Naive thymus-derived CD4-positive, alpha-beta T cell (primary cell): Measurements from ENCODE around the gene BAIAP3. TPM values are rescaled to one million over a fixed set of nuclear protein-coding genes. Genes with fewer than 3 reads are reported as not detected.

Source experiments
- ATAC-seq: fragments of 150-1000 bp; cut with Tn5 transposase; 2 replicates; pipeline ENCODE4 v1.10.0; 2021; ENCODE audit warnings: mild to moderate bottlenecking, moderate library complexity
- CTCF ChIA-PET: fragments of 350-600 bp; sonication (Branson Sonifier 250); formaldehyde crosslinking; loops from one replicate; lab custom pipeline; 2021; ENCODE audit warnings: antibody characterized with exemption; lab: Charles Lee
- POLR2A ChIA-PET: fragments of 350-600 bp; sonication (Branson Sonifier 250); formaldehyde crosslinking; loops from one replicate; lab custom pipeline; 2021; ENCODE audit warnings: antibody characterized with exemption, inconsistent platforms; lab: Charles Lee
- DNase-seq, 9 donors: peaks; one replicate each; pipeline versions ENCODE4 v3.0.0 to v3.0.0-alpha.2; 2020 to 2022; ENCODE audit warnings: mixed read lengths in 1 of 9
- H3K27ac ChIP-seq: one replicate; pipeline ENCODE4 v1.7.0; 2013; ENCODE audit warnings: mild to moderate bottlenecking, low read depth, low read length, moderate library complexity
- H3K27me3 ChIP-seq, 2 donors: one replicate each; pipeline ENCODE4 v1.7.0; 2013; ENCODE audit warnings: low read length in 2 of 2, mild to moderate bottlenecking in 2 of 2, moderate library complexity in 2 of 2; ENCODE audit not compliant: control insufficient read depth in 2 of 2, insufficient read depth in 2 of 2
- H3K36me3 ChIP-seq, 3 experiments: 1 replicate in 2 of 3; 2 replicates in 1 of 3; pipeline ENCODE4 v1.7.0; 2013; ENCODE audit warnings: low read length in 3 of 3, mild to moderate bottlenecking in 3 of 3, moderate library complexity in 1 of 3; ENCODE audit not compliant: insufficient read depth in 3 of 3, control insufficient read depth in 2 of 3
- H3K4me1 ChIP-seq, 2 donors: one replicate each; pipeline ENCODE4 v1.7.0; 2013; ENCODE audit warnings: low read length in 2 of 2, mild to moderate bottlenecking in 2 of 2, moderate library complexity in 1 of 2; ENCODE audit not compliant: control insufficient read depth in 2 of 2, insufficient read depth in 2 of 2
- H3K4me3 ChIP-seq: 2 replicates; pipeline ENCODE4 v1.7.0; 2013; ENCODE audit warnings: mild to moderate bottlenecking, low read length
- H3K9me3 ChIP-seq, 3 experiments: 1 replicate in 2 of 3; 2 replicates in 1 of 3; pipeline ENCODE4 v1.7.0; 2013; ENCODE audit warnings: low read length in 3 of 3; ENCODE audit not compliant: control insufficient read depth in 2 of 3
- H3K27ac Mint-ChIP-seq, 9 donors: one replicate each; pipeline ENCODE4 v1.8.0; 2020 to 2022; ENCODE audit warnings: mixed read lengths in 9 of 9, mild to moderate bottlenecking in 8 of 9, moderate library complexity in 5 of 9, inconsistent platforms in 2 of 9
- H3K27me3 Mint-ChIP-seq, 5 donors: one replicate each; pipeline ENCODE4 v1.8.0; 2021 to 2022; ENCODE audit warnings: mixed read lengths in 5 of 5, mild to moderate bottlenecking in 1 of 5
- H3K36me3 Mint-ChIP-seq, 5 donors: one replicate each; pipeline ENCODE4 v1.8.0; 2020 to 2022; ENCODE audit warnings: mixed read lengths in 5 of 5, mild to moderate bottlenecking in 3 of 5, inconsistent platforms in 1 of 5
- H3K4me1 Mint-ChIP-seq, 7 donors: one replicate each; pipeline ENCODE4 v1.8.0; 2020 to 2022; ENCODE audit warnings: mixed read lengths in 7 of 7, mild to moderate bottlenecking in 3 of 7, inconsistent platforms in 1 of 7
- H3K4me3 Mint-ChIP-seq, 10 donors: one replicate each; pipeline ENCODE4 v1.8.0; 2020 to 2022; ENCODE audit warnings: mild to moderate bottlenecking in 10 of 10, mixed read lengths in 10 of 10, moderate library complexity in 6 of 10, inconsistent platforms in 2 of 10
- H3K9me3 Mint-ChIP-seq, 11 donors: one replicate each; pipeline ENCODE4 v1.8.0; 2020 to 2022; ENCODE audit warnings: mixed read lengths in 11 of 11, mild to moderate bottlenecking in 4 of 11, inconsistent platforms in 1 of 11, moderate library complexity in 1 of 11
- intact Hi-C, 2 donors: fragments of 100-400 bp; cut with micrococcal nuclease; formaldehyde crosslinking; loops; one replicate each; pipeline ENCODE4 v1.15.1; 2023
- polyA plus RNA-seq, 2 donors: library from polyadenylated mRNA; unstranded; fragments of 300-500 nt; fragmentation: Illumina TruSeq; gene quantifications; one replicate each; pipeline ENCODE4 v1.2.3, GENCODE V29; 2021
- total RNA-seq, 6 experiments: library from RNA in 5 of 6; stranded (reverse) in 5 of 6; gene quantifications; 1 replicate in 5 of 6; 2 replicates in 1 of 6; pipeline ENCODE4 v1.2.3 and lab custom pipeline; 2021 to 2026

BAIAP3 gene
- total and polyA plus RNA-seq, 7 experiments from 2014 or later = 0.20 to 7.5 (median 1.1) TPM

- Mint-ChIP-seq H3K36me3 (no peaks in the 10 kb centered on the region), H3K27me3 (no peaks in the 10 kb centered on the region), H3K27ac (no peak overlapping the region), H3K4me1 (peaks cover 10 to 18% (median 15%) of the 10 kb centered on the region in 7 donors), H3K9me3 (no peaks in the 10 kb centered on the region), H3K4me3 (peak overlapping the region in 1 of 10 donors; percentile 37)
- no peaks in the 10 kb centered on the region for H3K9me3 ChIP-seq
- ATAC-seq (no peak), DNase-seq (no peak)
- no peak overlapping the region for H3K27ac ChIP-seq
- POLR2A ChIA-PET = no interaction called here
- intact Hi-C loops = loop anchor here in 1 of 2 donors (10.0 kb wide), 1 partner anchor 430 kb away; the partner anchor contains the start of genes EME2, MRPS34 and NME3
- H3K36me3 ChIP-seq = peaks cover 0 to 26% (median 0%) of the 10 kb centered on the region in 3 experiments
- no peaks in the 10 kb centered on the region for H3K27me3 ChIP-seq
- CTCF ChIA-PET = no interaction called here
- no peak overlapping the region for H3K4me3 ChIP-seq
- H3K4me1 ChIP-seq = peaks cover 11 to 17% of the 10 kb centered on the region in 2 donors
Measured at GRCh38 chr16:1345087-1345486, 11.6 kb downstream of the BAIAP3 start.

DNA sequence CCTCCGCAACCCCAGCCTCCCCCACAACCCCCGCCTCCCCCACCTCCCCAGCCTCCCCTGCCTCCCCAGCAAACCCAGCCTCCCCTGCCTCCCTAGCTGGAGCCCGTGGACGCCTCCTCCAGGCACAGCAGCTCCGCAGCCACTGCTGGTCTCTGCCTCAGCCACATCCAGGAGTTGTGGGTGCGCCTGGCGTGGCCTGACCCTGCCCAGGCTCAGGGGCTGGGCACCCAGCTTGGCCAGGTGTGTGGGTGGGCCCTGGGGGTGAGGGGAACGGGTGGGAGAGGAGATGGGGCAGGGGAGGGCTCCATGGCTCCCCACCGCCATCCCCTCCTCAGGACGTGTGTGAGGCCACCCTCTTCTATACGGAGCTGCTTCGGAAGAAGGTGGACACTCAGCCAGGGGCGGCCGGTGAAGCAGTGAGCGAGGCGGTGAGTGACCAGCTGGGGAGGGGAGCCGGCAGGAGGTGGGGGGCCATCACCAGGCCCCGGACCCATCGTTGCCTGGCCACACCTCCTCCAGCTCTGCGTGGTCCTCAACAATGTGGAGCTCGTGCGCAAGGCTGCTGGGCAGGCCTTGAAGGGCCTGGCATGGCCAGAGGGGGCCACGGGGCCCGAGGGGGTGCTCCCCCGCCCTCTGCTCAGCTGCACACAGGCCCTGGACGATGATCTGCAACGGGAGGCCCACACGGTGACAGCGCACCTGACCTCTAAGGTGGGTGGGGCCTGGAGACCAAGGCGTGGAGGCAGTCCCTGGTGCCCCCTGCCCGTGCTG, 12.4 kb downstream of the BAIAP3 start:
- no peaks in the 10 kb centered on the region for H3K27me3 Mint-ChIP-seq
- peaks cover 0 to 3% (median 0%) of the 10 kb centered on the region in 11 donors for H3K9me3 Mint-ChIP-seq
- DNase-seq (no peak), ATAC-seq (no peak)
- Histone ChIP-seq H3K4me3 (no peak overlapping the region), H3K9me3 (no peaks in the 10 kb centered on the region), H3K27me3 (no peaks in the 10 kb centered on the region), H3K4me1 (peaks cover 12 to 21% of the 10 kb centered on the region in 2 donors), H3K27ac (no peak overlapping the region), H3K36me3 (peaks cover 0 to 31% (median 0%) of the 10 kb centered on the region in 3 experiments)
- peaks cover 16 to 24% (median 22%) of the 10 kb centered on the region in 7 donors for H3K4me1 Mint-ChIP-seq
- H3K27ac Mint-ChIP-seq = no peak overlapping the region
- H3K4me3 Mint-ChIP-seq = no peak overlapping the region
- CTCF ChIA-PET = no interaction called here
- no peaks in the 10 kb centered on the region for H3K36me3 Mint-ChIP-seq
- intact Hi-C loops = loop anchor here in 1 of 2 donors (10.0 kb wide), 1 partner anchor 429 kb away; the partner anchor contains the start of genes EME2, MRPS34 and NME3
- POLR2A ChIA-PET = interaction anchor here (0.6 kb wide), 1 partner anchor 14 kb away, joined by 3 read pairs; no protein-coding TSS in a partner anchor

DNA sequence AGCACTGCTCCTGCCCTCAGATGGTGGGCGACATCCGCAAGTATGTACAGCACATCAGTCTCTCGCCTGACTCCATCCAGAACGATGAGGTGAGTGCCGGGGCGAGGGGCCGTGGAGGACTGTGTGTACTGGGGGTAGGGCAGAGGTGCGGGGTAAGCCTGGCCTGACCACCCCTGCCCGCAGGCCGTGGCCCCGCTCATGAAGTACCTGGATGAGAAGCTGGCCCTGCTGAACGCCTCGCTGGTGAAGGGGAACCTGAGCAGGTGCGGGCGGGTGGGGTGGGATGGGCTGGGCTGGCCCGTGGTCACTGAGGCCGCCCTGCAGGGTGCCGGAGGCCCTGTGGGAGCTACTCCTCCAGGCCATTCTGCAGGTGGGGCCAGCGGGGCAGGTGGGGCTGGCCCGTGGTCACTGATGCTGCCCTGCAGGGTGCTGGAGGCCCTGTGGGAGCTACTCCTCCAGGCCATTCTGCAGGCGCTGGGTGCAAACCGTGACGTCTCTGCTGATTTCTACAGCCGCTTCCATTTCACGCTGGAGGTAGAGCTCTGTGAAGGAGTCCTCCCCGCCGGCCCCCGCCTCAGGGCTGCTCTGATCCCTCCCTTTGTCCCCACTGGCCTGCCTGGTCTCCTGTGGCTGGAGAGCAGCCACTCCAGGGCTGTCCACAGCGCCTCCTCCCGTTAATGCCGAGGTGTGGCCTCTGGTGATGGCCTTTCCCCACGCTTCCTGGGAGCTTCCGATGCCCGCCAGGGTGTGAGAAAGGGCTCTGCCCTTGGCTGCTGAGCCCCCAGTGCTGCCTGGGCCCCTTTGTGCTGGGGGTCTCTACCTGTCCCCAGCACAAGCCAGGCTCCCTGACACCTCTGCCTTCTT, 13.2 kb downstream of the BAIAP3 start:
- no peak overlapping the region for H3K4me3 Mint-ChIP-seq
- Histone ChIP-seq H3K4me3 (no peak overlapping the region), H3K9me3 (no peaks in the 10 kb centered on the region), H3K27ac (no peak overlapping the region), H3K36me3 (peaks cover 0 to 31% (median 0%) of the 10 kb centered on the region in 3 experiments), H3K4me1 (peaks cover 15 to 21% of the 10 kb centered on the region in 2 donors), H3K27me3 (no peaks in the 10 kb centered on the region)
- H3K27ac Mint-ChIP-seq = no peak overlapping the region
- H3K36me3 Mint-ChIP-seq = peaks cover 0 to 2% (median 0%) of the 10 kb centered on the region in 5 donors
- intact Hi-C loops = loop anchor here in 1 of 2 donors (10.0 kb wide), 1 partner anchor 428 kb away; the partner anchor contains the start of genes EME2, MRPS34 and NME3
- ChIA-PET POLR2A (no interaction called here), CTCF (no interaction called here)
- no peaks in the 10 kb centered on the region for H3K27me3 Mint-ChIP-seq
- ATAC-seq = no peak
- no peak for DNase-seq
- H3K9me3 Mint-ChIP-seq = peaks cover 0 to 5% (median 0%) of the 10 kb centered on the region in 11 donors
- H3K4me1 Mint-ChIP-seq = peaks cover 16 to 28% (median 23%) of the 10 kb centered on the region in 7 donors

GRCh38 chr16:1347286-1347855, 13.9 kb downstream of the BAIAP3 start:
- Mint-ChIP-seq H3K9me3 (peaks cover 0 to 8% (median 0%) of the 10 kb centered on the region in 11 donors), H3K4me3 (no peak overlapping the region), H3K4me1 (peaks cover 19 to 26% (median 22%) of the 10 kb centered on the region in 7 donors), H3K36me3 (peaks cover 0 to 2% (median 0%) of the 10 kb centered on the region in 5 donors), H3K27me3 (peaks cover 0 to 2% (median 0%) of the 10 kb centered on the region in 5 donors), H3K27ac (no peak overlapping the region)
- Histone ChIP-seq H3K9me3 (no peaks in the 10 kb centered on the region), H3K36me3 (peaks cover 0 to 31% (median 0%) of the 10 kb centered on the region in 3 experiments), H3K27ac (no peak overlapping the region), H3K4me1 (peaks cover 11 to 17% of the 10 kb centered on the region in 2 donors), H3K27me3 (no peaks in the 10 kb centered on the region), H3K4me3 (no peak overlapping the region)
- DNase-seq (no peak), ATAC-seq (no peak)
- intact Hi-C loops = loop anchor here in 1 of 2 donors (10.0 kb wide), 1 partner anchor 427 kb away; the partner anchor contains the start of genes EME2, MRPS34 and NME3
- CTCF ChIA-PET = no interaction called here
- POLR2A ChIA-PET = interaction anchor here (1.1 kb wide), 1 partner anchor 18 kb away, joined by 3 read pairs; no protein-coding TSS in a partner anchor

GRCh38 chr16:1347962-1348361, 14.5 kb downstream of the BAIAP3 start:
- H3K27ac Mint-ChIP-seq = no peak overlapping the region
- H3K27me3 Mint-ChIP-seq = peaks cover 0 to 5% (median 0%) of the 10 kb centered on the region in 5 donors
- peaks cover 0 to 2% (median 0%) of the 10 kb centered on the region in 5 donors for H3K36me3 Mint-ChIP-seq
- Histone ChIP-seq H3K36me3 (peaks cover 0 to 31% (median 0%) of the 10 kb centered on the region in 3 experiments), H3K9me3 (no peaks in the 10 kb centered on the region), H3K4me1 (peaks cover 13 to 18% of the 10 kb centered on the region in 2 donors), H3K4me3 (no peak overlapping the region), H3K27ac (no peak overlapping the region), H3K27me3 (no peaks in the 10 kb centered on the region)
- H3K9me3 Mint-ChIP-seq = peaks cover 0 to 11% (median 0%) of the 10 kb centered on the region in 11 donors
- intact Hi-C loops = loop anchor here in 1 of 2 donors (10.0 kb wide), 1 partner anchor 427 kb away; the partner anchor contains the start of genes EME2, MRPS34 and NME3
- DNase-seq (no peak), ATAC-seq (no peak)
- peaks cover 18 to 26% (median 22%) of the 10 kb centered on the region in 7 donors for H3K4me1 Mint-ChIP-seq
- ChIA-PET POLR2A (interaction anchor here (1.1 kb wide), 1 partner anchor 18 kb away, joined by 3 read pairs; no protein-coding TSS in a partner anchor), CTCF (no interaction called here)
- no peak overlapping the region for H3K4me3 Mint-ChIP-seq
